ENCODE data around the gene MATCAP1.

MATCAP1 gene

DNA sequence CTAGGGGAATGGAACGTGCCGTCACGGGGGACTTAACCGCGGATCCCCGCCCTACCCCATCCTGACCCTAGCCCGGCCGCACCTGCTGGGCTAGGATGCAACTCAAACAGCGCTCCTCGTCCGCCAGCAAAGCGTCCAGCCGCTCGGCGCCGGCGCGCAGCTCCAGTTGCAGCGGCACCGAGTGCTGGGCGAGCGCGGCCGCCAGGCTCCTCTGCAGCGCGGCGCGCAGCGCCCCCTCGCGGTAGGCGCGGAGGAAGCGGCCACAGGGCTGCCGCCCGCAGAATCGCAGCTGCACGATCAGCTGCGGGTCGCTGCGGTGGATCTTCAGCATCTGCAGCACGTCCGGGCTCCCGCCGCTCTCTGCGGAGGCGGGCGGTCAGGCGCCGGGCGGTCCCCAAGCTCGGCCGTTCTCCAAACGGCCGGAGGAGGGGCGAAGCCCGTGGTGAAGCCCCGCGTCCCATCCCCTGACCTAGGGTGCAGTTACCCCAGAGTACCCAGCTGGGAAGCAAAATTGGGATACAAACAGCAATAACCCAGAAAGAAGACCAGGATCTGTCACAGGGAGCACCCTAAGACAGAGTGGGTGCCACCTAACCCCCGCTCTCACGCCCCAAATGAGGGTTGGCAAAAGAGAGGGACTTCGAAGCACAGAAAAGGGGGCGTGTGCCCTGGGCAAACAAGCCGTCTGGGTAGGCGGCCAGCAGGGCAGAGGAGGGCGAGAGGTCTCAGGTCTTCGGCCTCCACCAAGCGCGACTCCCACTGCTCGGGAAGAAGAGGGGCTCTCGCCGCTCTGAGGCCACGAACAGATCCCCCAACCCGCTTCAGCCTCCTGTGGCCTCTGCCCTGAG is 28.2 kb downstream of the MATCAP1 start:
- FAIRE-seq, result no peak

DNA sequence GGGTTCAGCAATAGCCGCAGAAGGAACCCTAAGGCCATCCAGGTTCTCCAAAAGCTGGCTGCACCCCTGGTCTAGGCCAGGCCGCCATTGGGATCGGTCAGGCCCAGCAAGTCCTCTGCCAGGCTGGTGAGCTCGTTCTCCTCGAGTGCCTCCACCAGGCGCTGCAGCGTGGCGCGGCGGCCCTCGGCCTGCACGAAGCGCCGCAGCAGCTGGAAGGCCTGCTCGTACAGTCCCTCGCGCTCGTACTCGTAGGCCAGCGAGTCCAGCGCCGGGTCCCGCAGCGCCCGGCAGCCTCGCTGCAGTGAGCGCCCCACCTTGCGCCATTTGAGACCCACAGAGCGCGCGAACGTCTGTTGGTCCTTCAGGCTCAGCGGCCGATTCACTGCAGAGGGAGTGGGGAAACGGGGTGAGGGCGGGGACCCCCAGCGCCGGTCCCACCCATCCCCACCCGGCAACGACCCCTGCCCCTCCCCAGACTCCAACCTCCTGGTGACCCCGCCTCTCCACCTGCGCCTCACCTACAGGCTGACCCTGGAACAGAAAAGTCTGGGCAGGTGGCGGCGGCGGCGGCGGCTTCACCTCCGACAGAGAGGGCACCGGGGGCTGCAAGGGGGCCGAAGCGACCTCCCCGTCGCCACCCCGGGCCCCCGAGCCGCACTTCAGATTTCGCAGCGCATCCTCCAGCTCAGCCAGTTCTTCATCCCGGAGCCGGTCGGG is 29.0 kb downstream of the MATCAP1 start:
- no peak for FAIRE-seq

DNA sequence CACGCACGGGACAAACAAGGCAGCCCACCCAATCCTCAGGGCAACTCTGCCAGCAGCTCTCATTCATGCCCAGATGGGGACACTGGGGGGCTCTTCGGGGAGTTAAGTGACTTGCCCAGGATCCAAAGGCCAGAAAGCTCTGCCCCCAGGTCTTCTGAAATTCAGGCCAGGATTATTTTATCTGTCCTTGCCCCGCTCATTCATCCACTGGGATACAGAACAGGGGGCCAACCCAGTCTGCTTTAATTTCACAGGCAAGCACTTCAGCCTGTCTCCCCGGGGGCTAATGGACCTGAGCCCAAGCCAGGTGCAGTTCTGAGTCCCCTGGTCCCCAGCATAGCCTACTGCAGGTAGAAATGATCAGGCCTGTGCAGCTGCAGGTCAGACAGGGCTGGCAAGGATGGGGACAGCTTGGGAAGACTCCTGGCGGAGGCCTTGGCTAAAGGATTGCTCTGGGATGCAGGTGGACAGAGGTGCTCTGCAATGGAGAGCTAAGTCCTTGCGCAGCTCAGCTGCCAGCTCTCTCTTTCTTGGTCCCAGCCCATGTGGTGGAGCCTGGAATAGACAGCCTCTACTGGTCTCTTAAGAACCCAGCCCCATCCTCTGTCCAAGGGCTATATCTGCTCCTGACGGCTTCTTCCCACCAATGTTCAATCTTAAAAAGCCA is 32.2 kb downstream of the MATCAP1 start:
- no peak for FAIRE-seq

DNA sequence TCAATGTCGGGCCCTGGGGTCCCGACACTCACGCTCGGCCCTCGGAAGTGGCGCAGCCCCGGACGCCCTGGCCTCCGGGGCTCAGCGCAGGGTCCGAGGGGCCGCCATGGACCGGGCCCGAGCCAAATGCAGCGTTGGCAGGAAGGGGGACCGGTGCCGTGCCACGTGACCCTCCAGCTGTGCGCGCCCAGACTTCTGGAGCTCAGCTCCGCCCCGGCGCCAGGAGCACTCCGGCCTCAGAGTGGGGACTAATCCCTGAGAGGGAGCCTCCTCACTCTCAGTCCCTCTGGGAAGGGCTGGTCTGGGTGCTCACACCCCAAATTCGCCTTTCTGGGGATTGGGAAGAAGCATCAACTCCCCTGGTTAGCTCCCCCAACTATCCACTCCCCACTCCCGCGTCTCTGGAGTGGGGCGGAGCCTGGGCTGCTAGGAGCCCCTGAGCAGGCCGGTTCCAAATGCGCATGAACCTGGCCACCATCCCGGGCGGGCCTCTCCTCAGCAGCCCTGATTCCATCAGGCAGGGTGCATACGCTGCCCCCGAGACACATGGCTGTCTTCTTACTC is 32.8 kb downstream of the MATCAP1 start, which contains the start of gene B3GNT9:
Gene B3GNT9, minus strand, starts transcription at position 166 of the 564 bp plus-strand sequence. CDS start 513 bp downstream, outside the sequence.
- FAIRE-seq, result no peak

DNA sequence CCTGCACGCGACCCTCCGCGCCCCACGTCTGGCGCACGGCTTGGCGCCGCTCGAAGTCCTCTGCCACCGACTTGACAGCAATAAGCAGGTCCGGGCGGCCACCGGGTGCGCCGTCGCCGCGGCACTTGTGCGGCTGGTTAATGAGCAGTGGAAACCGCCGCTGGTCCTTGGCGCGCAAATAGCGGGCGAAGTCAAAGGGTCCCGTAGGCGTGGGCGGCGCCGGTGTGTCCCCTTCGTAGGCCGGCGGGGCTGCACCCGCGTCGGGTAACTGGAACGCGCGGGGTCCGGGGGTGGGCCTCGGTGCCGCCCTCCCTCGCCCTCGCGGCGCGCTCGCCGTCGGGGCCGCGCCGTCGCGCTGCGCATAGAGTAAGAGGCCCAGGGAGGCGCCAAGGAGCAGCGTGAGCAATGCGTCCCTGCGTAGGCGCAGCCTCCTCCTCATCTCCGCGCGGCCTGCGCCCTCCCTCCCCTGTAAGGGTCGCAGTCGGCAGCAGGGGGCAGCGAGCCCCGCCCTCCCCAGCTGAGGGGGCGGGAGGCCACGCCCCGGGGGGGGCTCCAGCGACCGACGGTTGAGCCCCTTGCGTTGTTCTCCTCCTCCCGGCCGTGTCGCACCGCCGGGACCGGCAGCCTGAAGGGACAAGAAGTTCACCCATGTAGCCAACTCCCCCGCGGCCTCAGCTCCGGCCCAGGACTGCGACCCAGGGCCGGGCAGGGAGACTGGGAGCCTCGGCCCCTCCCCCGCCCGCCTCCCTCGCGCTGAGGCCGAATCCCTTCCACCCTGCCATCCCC is 33.5 kb downstream of the MATCAP1 start:
- FAIRE-seq, result no peak

DNA sequence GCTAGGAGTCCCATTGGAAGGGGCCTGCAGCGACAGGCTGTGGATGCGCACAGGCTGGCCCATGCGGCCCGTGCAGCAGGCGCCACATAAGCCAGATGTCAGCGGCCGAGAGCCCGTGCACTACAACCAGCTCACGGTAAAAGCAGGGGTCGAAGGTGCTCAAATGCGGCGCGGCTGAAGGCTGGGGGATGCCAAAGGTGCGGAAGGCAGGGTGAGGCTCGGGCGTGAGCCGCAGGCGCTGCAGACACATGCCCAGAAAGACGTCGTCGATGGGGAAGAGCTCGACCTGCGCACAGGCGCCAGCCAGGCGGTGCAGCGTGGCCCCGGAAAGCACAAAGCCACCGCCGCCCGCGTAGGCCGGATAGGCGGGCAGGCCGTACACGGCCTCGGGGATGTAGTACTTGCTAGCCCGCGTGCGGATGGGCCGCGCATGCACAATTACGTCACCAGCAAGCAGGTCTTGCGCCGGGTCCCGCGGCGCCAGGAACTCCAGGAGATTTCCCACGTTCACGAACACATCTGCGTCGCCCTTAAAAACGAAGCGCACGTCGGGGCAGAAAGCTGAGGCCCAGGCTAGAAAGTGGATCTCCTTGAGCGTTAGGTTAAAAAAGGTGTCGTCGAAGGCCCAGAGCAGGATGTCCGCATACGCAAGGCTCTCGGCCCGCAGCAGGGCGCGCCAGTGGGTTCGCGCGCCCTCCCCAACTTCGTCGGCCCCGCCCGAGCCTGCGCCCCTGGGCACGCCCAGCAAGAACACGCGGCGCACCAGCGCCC is 34.3 kb downstream of the MATCAP1 start:
- FAIRE-seq, result no peak

DNA sequence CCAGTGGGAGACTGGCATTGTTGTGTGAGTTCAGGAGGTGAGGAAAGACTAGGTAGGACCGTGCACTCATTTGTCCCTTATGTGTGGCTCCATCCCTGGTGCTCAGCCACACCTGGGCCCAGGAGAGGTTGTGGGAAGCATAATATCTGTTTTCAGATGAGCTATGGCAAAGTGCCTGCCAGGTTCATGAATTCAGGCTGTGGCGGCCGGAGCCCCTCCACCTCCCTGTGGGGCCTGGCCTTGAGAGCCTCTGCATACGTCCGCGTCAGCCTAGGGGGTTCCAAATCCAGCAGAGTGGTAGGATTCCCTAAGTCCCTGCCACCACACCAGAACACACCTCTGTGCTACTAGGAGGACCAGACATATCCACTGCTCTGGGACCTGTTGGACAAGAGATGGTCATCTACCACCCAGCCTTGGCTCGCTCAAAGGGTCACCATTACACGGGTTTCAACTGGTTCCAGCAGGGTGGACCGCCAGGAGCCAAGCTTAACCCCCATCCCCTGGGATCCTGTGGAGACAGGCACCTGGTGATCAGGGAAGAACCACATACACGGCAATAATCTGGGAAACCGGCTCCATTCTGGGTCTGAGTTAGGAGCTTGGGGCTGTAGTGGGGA is 35.0 kb downstream of the MATCAP1 start:
- no peak for FAIRE-seq

DNA sequence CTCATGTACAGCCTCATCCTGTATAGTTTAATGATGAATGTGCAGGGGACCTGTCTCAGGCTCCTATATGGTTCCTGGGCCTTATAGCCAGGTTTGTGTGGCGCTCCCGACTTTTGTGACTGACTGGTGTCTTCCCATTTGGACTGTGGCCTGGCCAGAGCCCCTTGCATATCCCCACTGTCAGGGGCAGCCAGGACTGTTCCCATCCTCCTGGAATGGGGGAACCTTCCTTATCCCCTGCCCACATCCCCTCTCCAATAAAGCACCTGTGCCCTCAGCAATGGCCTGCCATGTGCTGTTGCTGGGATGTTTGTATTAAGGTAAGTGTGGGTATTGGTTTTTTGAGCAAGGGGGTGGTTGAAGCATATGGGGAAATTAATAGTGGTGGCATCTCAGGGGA is 35.5 kb downstream of the MATCAP1 start:
- no peak for FAIRE-seq

DNA sequence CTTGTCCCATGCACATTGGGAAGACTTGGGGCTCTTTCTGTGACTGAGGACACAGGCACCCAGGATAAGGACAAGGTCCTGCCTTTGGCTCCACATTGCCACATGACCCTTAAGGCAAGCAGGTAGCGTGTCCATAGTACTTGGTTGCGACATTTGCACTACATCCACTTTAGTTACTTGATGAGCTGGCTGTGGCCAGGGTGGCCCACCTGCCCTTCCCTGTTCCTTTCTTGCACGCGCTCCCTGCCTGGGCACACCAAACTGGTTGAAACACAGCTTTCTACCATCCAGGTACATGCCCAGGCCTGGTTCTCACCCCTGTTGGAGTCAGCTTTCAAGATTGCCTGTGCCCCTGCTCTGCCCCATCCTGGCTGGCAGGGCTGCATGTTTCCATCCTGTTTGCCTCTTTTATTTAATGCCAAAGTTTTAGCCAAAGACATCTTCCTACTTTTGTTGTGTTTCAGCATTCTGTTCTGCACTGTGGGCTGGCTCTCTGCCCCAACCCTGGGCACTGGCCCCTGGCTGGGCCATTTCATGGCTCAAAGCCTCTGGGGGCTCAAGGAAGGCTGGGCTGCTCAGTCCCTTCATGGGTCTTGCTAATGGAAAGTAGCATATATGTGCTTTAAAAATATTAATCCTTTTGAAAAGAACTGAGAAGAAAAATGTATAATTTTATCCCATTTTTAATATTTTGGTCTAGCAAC is 36.2 kb downstream of the MATCAP1 start:
- no peak for FAIRE-seq

DNA sequence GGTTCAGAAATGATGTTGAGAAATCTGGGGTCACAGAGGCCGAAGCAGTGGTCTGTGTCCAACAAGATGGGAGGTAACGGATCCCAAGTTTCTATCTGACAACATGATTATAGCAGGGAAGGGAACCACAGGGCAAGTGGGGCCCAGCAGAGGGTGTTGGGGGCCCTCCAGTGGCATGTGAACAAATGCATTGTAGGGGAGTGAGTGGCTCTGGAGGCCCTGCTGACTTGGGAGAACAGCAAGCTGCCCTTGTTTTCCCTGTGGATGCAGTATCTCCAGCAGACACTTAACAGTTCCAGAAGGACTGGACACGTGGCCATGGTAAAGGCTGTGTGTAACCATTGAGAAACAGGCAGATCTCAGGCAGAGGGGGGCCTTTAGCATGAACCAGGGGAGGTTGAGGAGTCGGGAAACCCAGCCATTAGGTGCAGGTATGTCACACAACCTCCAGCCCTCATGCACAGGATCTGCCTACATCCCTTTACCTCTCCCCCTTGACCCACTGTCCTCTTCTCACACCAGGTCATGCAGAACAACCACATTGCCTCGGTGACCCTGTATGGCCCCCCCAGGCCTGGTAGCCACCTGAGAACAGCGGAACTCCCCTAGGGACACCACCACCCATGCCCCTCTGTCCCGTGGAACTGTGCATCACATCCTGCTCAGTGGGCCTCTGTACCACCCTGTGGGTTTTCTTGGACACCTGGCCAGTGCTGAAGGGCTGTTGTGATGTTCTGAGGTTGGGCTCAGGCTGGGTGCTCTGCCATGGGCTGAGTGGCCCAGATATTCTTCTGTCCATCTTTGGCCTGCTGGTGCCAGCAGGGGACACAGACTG is 37.0 kb downstream of the MATCAP1 start:
- no peak for FAIRE-seq

DNA sequence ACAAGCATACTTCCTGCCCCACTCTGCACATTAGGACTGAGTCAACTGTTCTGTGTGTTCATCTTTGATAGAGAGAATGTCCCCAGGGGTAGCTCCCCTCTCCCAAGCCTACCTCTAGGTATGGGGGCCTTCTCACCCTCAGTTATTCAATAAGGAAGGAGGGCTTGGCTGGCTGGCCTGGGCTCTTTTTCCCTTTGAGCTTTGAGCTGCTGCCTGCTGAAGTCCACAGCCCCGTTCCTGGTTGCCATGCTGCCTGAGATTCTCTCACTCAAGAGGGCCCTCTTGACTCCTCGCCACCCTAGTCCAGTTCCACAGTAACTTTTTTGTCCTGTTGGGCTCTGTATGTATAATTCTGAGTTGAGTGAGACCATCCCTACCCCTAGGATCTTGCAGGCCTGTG is 38.0 kb downstream of the MATCAP1 start:
- FAIRE-seq, result no peak

DNA sequence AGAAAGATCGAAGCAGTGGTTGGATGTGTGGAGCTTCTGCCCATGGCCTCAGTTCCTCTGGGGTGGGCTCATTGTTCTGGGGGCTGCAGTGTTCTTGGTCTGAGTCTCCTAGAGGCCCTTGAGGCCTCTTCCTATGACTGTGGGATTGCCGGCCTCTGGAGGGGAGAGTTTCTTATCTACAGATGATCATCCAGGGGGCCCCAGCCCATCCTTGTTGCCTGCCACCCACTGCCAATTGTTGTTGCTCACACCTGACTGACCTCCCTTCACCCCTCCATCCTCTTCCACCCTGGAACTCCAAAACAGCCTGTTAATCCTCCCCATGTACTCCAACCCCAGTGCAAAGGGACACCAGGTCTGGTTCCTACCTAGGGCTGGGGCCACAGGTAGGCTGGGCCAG is 38.8 kb downstream of the MATCAP1 start:
- FAIRE-seq, result no peak

DNA sequence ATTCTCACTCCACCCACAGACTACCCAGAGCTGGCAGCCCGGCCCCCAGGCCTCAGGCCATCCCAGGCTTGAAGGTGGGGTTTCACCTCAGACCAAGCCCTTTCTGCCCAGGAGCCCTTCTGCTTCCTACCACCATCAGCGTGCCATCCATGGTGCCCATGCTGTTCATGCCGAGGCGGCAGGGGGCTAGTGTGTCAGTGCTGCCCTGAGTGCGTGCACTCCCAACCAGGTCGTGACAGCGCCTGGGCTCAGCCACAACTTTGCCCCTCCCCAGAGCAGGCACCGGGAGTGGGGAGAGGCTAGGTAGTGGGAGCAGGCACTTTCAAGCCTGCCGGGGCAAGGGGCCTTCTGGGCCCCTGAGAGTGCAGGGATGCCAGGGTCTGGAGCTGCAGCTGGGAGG is 41.4 kb downstream of the MATCAP1 start:
- no peak for FAIRE-seq

DNA sequence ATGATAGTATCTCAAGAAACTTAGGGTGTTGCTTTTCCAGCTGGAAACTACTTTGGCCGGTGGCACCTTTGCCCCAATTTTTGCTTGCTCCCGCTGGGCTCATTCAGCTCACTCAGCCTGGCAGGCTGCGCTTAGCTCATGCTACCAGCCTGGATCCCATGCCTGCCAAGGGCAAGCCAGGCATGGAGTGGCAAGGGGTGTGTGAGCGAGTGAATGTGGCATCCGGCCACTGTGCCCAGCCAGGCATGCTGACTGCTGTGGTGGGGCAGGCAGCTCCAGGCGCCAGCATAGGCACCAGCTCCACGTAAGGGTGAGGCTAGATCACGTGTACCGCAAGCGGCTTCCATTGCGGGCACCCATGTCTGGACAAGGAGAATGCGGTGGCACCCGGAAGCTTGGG is 42.4 kb downstream of the MATCAP1 start:
- no peak for FAIRE-seq

DNA sequence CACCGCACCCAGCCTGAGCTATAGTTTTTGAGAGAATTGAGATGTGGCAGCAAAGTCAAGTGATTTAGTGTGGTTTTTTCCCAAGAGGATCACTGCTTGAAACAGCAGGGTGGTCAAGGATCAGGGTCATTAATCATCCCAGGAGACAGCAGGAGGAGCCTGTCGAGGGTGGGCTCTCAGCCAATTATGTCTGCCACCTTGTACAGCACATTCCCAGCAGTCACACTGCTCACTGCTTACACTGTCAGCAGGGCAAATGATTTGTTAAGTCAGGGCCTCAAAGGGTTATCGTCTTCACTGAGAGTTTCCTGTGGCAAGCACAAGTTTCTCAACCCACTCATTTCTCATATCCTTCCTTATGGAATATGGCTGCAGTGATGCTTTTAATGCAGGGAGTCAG is 46.2 kb downstream of the MATCAP1 start:
- FAIRE-seq, result no peak

DNA sequence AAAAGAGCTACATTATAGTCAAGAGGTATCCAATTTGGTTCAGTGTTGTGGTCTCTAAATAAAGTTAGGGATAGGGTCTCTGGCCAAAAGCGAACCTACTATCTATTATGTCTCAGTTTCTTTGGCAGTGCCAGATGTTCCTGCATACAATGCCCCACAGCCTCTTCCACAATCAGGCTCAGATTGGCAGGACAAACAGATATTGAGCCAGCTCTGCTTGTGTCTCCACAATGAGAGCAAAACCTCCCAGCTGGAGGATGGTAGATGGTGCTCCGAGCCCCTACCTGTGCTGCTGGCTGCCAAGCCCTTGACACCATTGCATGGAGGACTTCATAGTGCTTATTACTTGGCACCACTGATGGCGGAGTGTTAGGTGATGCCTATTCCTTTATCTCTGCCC is 54.3 kb downstream of the MATCAP1 start:
- no peak for FAIRE-seq

DNA sequence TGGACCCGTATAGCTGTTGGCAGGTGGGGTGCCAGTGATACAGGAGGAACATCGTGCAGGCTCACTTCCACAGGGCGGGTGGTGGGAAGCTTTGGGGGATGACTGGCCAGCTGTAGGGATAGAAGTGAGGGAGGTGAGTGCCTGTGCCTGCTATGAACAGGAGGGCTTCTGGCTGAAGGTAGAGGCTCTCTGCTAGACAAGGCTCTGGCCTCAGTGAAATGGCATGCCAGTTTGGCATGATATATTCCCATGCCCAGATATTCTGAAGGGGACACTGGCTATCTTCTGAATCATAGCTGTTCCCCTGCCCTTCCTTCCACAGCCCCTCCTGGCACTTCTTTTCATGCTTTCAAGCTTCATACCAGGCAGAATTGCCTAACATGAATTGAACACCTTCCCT is 54.9 kb downstream of the MATCAP1 start:
- FAIRE-seq, result no peak

DNA sequence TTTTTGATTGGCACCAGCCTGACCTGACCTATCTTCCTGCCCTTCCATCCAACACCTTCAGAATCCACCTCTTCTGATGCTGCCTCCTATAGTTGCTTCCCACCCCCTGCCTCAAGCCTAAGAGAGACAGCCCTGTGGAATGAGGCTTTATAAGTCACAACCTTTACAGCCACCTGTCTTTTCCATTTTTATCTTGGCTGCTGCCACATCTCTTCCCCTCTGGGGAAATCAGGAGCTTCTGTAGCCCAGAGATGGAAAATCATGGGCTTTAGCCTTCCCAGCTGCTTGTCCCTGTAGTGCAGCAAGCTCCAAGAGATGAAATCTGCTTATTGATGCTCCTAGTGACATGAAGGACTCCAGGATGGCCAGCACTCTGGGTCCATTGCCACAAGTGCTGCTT is 55.3 kb downstream of the MATCAP1 start:
- no peak for FAIRE-seq
